Stimulated activated CD4-positive, alpha-beta T cell treated with anti-CD3 and anti-CD28 coated beads, Interleukin-2, amount 100 ng/mL, for 4 hours (primary cell): ENCODE results near the gene GPR157.
A peak's percentile ranks its signal among the peaks of the same experiment; 100 is the strongest.
"Not testable (repeated sequence)": the region's sequence is repeated elsewhere in the genome, so short reads cannot be mapped to it uniquely, and the experiment has no call there.

Source experiments
- DNase-seq: peaks from one replicate; pipeline ENCODE4 v3.0.0-alpha.2; 2020; ENCODE audit warnings: low read depth

GPR157 gene

GRCh38 chr1:9115351-9116205 is 13.3 kb downstream of the GPR157 start:
- no peak for DNase-seq

GRCh38 chr1:9112961-9113880 is 15.7 kb downstream of the GPR157 start:
- DNase-seq, result no peak

- DNase-seq, result no peak
Observed at GRCh38 chr1:9111957-9112356, 16.9 kb downstream of the GPR157 start.

GRCh38 chr1:9111357-9111691 is 17.6 kb downstream of the GPR157 start:
- no peak for DNase-seq

DNA sequence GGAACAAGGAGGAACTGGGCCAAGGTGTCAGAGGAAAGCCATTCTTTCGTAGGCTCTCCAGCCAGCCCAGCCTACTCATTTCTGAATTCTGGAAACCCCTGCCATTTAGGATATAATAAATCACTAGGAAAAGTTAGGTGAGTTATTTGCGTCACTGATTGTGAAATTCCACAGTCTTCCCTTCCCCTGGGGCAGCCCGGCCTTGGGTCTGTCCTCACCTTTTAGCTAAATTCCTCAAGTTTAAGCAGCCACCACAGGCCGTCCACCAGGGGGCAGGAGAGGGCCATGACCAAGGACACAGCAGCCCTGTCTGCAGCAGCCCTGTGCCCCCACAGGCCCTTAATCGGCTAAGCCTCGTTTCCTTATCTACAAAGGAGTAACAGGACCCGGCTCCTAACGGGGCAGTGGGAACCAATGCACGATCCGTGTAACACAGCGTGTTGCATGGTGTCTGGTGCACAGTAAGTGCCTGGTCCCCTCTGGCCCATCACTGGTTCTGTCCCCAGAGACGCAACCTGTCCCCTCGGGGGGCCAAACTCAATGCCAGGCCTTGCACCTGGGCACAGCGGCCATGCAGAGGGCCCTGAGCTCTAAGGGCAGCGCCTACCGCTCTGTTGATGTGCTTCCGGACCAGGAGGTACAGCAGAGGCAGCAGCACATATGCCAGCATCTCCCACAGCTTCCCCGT is 18.1 kb downstream of the GPR157 start:
- peak; percentile 70 for DNase-seq

DNA sequence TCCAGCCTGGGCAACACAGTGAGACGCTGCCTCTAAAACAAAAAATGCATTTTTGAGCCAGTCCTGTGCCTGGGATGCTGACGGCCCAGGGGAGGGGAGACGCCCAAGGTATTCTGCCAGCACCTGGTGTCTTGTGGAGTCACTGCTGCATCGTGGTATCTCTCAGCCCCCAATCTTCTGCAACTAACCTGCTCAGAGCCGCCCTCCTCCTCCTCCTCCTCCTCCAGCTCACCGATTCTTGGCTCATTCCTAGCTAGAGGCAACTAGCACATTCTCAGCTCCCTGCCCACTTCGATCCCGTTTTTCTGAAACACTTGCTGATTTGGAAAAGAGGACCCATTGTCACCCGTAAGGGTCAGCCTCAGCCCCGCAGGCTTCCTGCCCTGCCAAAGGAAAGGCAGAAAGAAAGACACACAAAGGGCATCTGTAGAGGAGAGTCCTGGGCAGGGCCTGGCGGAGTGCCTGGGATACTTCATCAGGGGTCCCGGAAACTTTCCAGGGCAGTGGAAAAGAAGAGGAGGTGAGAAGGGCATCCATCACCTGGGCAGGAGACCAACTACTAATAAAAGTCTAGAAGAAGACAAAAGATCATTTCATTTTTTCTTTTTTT is 20.7 kb downstream of the GPR157 start:
- DNase-seq, result no peak

GRCh38 chr1:9107136-9107535 is 21.8 kb downstream of the GPR157 start:
- DNase-seq, result no peak

GRCh38 chr1:9106286-9106685 is 22.6 kb downstream of the GPR157 start:
- no peak for DNase-seq

DNA sequence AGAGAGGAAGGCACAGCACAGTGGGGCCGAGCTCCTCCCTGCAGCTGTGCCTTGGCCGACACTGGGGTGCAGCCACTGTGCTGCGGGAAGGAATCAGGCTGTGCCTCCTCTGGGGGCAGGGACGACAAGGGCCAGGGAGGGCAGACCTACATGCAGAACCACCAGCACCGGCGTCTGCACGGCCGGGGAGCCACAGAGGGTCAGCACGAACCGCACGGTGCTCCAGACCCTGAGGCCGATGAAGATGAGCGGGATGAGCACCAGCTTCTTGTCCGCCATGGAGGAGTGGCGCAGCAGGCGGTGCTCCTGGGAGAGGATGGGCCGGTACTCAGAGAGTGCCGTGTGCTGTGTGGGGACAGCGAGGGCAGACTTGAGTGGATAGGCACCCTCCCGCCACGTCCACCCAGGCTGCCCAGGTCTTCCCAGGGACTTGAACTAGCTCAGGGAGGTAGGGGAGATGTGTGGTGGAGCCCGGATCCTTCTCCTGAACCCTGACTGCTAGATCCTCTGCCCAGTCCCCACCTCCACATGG is 23.5 kb downstream of the GPR157 start:
- no peak for DNase-seq

DNA sequence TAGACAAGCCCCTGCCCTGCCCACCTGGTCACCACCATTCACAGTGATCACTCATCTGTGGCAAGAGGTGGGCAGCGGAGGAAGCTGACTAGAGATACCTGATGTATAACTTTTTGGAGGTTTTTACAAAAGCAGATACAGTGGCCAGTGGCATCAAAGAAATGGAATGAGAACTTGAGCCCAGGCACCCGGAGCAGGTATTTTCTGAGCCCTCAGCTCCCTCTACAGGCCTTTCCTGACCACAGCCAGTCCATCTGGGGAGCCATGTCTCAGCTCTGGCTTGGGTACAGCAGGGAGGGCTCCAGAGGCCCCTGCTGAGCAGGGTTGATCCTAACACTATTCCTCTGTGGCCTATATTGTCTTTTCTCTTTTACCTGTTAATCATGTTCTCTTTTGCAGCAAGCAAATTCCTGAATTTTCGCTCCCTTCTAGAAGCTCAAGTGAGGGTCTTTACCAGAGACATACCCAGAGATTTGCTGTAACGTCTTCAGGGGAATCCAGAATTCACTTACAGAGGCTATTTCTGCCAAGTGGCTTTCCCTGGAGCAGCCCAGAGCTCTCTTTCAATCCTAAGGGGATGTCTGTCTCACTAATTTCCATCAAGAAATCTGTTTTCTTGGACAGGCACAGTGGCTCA is 27.3 kb downstream of the GPR157 start:
- no peak for DNase-seq

DNA sequence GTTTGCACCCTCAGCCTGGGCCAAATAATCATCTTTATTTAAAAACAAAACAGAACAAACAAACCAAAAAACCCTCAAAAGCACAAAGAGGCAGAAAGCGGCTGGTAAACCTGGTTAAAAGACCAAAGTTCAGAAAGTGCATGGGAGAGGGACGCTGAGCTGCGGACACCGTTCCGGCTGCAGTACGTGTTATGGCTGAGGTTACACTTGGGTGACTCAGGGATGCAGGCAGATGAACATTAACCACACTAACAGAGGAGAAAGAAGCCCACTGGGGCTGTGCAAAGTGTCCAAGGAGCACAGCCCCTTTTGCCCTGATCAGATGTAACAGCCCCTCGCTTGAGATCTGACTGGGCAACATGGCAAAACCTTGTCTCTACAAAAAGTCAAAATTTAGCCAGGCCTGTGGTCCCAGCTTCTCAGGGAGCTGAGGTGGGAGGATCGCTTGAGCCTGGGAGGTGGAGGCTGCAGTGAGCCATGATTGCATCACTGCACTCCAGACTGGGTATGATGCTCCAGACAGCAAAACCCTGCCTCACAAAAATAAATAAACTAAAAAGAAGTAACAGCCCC is 28.3 kb downstream of the GPR157 start:
- no peak for DNase-seq

DNA sequence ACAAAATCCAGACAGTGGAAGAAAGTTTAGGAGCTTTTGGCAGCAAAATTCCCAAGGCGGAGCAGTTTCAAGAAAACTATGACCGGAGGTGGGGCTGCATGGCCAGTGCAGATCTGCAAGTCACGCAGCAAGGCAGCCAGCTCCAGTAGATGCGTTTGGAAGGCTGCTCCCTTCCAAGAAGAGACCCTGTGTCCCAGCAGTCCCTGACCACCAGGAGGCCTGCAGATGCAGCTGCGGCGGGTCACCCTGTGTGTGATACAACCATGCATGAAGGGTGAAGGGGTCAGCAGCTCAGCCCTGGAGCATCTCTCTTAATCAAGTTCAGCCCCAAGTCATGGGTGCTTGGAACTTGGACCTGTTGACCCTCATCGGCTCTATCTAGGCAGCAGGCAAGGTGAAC is 29.3 kb downstream of the GPR157 start:
- no peak for DNase-seq

DNA sequence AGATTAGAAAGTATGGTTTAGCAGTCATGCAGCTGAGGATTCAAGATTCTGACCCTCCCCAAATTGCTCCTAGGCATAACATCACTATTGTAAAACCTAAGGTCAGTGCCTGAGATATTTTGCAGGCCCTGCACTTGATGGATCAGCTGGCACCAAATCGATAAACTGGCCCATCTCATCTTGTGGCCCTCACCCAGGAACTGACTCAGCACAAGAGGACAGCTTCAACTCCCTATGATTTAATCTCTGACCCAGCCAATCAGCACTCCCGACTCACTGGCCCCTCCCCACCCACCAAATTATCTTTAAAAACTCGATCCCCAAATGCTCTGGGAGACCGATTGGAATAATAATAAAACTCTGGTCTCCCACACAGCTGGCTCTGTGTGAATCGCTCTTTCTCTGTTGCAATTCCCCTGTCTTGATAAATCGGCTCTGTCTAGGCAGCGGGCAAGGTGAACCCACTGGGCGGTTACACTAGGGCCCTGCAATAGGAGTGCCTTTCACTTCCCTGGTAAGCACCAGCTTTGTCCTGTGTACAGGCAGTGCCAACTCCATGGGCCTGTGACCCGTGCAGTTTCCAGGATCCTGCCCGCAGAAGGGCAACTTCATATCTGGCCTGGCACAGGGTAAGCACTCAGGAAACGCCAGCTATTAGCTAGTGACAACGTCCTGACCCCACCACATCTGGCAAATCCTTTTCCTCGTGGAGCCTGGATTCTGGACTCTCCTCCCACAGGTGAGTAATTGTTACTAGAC is 30.8 kb downstream of the GPR157 start:
- no peak for DNase-seq

DNA sequence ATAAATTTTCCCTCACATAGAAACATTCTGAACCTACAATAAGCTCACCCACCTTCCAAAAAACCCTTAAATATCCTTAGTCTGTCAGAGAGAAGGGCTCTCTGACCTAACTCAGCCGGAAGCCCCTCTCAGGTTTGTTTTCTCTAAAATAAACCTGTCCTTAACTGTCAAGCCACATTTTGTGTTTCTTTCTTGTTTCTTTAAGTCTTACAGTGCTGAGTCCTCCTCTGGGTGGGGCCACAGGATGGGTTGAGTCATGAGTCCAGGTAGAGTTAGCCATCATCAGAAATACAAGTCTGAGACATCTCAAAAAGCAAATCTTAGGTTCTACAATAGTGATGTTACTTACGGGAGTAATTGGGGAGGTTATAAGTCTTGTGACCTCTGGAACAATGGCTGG is 33.1 kb downstream of the GPR157 start:
- no peak for DNase-seq

GRCh38 chr1:9093996-9094595 is 34.8 kb downstream of the GPR157 start:
- not testable (repeated sequence) for DNase-seq

DNA sequence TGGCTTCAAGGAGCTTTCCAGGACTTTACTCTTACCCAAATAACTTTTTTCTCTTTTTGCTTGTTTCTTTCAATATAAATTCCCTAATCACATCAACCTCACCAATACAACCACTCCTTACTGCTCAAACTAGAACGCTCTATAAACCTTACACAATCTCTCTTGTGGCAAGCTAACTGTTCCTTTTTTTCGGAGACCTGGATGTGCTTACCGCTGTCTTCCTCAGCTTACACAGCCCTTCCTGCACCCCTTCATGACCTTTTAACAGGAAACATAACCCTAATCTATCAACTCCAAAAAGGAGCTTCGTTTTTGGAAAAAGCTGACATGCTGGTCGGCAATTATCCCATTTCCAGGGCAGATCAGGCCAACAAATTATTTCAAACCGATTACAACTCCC is 35.3 kb downstream of the GPR157 start:
- no peak for DNase-seq

- no peak for DNase-seq
Observed at GRCh38 chr1:9093091-9093490, 35.8 kb downstream of the GPR157 start.

DNA sequence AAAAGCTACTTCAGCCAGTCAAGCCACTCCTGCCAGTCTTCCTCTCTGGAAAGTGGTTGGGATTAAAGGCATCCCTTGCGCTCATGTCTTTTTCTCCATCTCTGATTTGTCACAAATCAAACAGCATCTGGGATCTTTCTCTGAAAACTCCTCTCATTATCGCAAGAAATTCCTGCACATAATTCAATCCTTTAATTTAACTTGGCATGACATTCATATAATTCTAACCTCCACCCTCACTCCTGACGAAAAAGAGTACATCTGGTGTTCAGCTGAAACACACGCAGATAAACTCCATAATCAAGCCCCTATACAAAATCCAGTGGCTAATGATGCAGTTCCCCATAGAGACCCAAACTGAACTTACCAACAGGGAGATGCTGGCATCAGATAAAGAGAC is 40.1 kb downstream of the GPR157 start:
- DNase-seq, result no peak

- DNase-seq, result no peak
Observed at GRCh38 chr1:9087411-9088125, 41.3 kb downstream of the GPR157 start.
